Left lung (tissue), 10 donors: ENCODE results near the gene ZBTB45. TPM values are rescaled to one million over a fixed set of nuclear protein-coding genes. Genes with fewer than 3 reads are reported as not detected.
"Not testable (repeated sequence)": the region's sequence is repeated elsewhere in the genome, so short reads cannot be mapped to it uniquely, and the experiment has no call there.

ENCODE experiments used
- ATAC-seq: fragments of 200-7000 bp; cut with Tn5 transposase; one replicate; pipeline ENCODE4 v1.9.1; 2020; ENCODE audit warnings: moderate library complexity
- DNase-seq, 4 donors: peaks; one replicate each; pipeline ENCODE4 v3.0.0-alpha.2; 2013 to 2020
- H3K27ac ChIP-seq, 2 donors: fragments of 200-600 bp; sonication (generic) in 1 of 2; one replicate each; pipeline versions ENCODE4 v1.5.0 to v1.8.0; 2020 to 2021
- H3K27me3 ChIP-seq, 2 donors: fragments of 200-600 bp; sonication (generic) in 1 of 2; one replicate each; pipeline versions ENCODE4 v1.5.0 to v1.8.0; 2020 to 2021
- H3K36me3 ChIP-seq, 2 donors: fragments of 200-600 bp; sonication (generic) in 1 of 2; one replicate each; pipeline versions ENCODE4 v1.5.0 to v1.8.0; 2020 to 2021
- H3K4me1 ChIP-seq, 2 donors: fragments of 200-600 bp; one replicate each; pipeline ENCODE4 v1.8.0; 2021
- H3K4me3 ChIP-seq, 2 donors: fragments of 200-600 bp; sonication (generic) in 1 of 2; one replicate each; pipeline versions ENCODE4 v1.5.0 to v1.8.0; 2020 to 2021; ENCODE audit warnings: mild to moderate bottlenecking in 1 of 2
- H3K9me3 ChIP-seq, 2 donors: fragments of 200-600 bp; sonication (generic) in 1 of 2; one replicate each; pipeline versions ENCODE4 v1.5.0 to v1.8.0; 2020 to 2021
- CTCF ChIP-seq, 2 donors: fragments of 200-600 bp; sonication (generic) in 1 of 2; IDR thresholded peaks; one replicate each; pipeline versions ENCODE4 v1.5.0 to v1.8.0; 2021; ENCODE audit warnings: antibody characterized with exemption in 2 of 2
- intact Hi-C, 2 donors: fragments of 100-400 bp; cut with DNase I; formaldehyde crosslinking; loops; one replicate each; pipeline versions ENCODE4 v1.11.2 to v1.14.2; 2022
- polyA plus RNA-seq, 6 donors: library from polyadenylated mRNA; unstranded; fragments of 120-200 nt; gene quantifications; one replicate each; pipeline ENCODE4 v1.2.1, GENCODE V29; 2013; ENCODE audit not compliant: insufficient read length in 6 of 6
- total RNA-seq, 2 donors: library from RNA; stranded (reverse); fragmentation: NEBNext Ultra II Directional; extraction: Animal tissue kit (Norgen Biotek cat#: 25700); gene quantifications; one replicate each; pipeline ENCODE4 v1.2.1, GENCODE V29; 2021
- donor health status: DM: no; HTN: yes; CAD: no.
- donor health status: DM: no; HTN: no; CAD: no.

Gene ZBTB45
- total and polyA plus RNA-seq, 8 donors = 7.8 to 17.7 (median 12.0) TPM

- H3K27ac ChIP-seq = no peak within 1 kb of the TSS
- intact Hi-C loops = no loop called here
- DNase-seq (no peak), ATAC-seq (no peak)
- H3K36me3 ChIP-seq = peaks cover 0 to 15% of the 10 kb centered on the region in 2 donors
- no peak within 1 kb of the TSS for H3K4me3 ChIP-seq
- peaks cover 0 to 24% of the 10 kb centered on the region in 2 donors for H3K4me1 ChIP-seq
- H3K27me3 ChIP-seq = no peaks in the 10 kb centered on the region
- peaks cover 0 to 8% of the 10 kb centered on the region in 2 donors for H3K9me3 ChIP-seq
- no peak for TF ChIP-seq CTCF (IDR thresholded peaks at IDR 0.05)
These were observed 8.0 kb downstream of the ZBTB45 start, which contains the start of gene SLC27A5 for GRCh38 chr19:58511353-58512208. Gene SLC27A5, minus strand, starts transcription at chr19:58511992. Its CDS starts 37 bp downstream, at chr19:58511955.

- peaks cover 0 to 8% of the 10 kb centered on the region in 2 donors for H3K9me3 ChIP-seq
- H3K27me3 ChIP-seq = no peaks in the 10 kb centered on the region
- intact Hi-C loops = no loop called here
- H3K4me3 ChIP-seq = no peak overlapping the region
- ATAC-seq (no peak), DNase-seq (no peak)
- peaks cover 0 to 16% of the 10 kb centered on the region in 2 donors for H3K4me1 ChIP-seq
- H3K27ac ChIP-seq = no peak overlapping the region
- peaks cover 0 to 2% of the 10 kb centered on the region in 2 donors for H3K36me3 ChIP-seq
- no peak for TF ChIP-seq CTCF (IDR thresholded peaks at IDR 0.05)
These were observed 9.3 kb downstream of the ZBTB45 start for GRCh38 chr19:58510084-58510862.

DNA sequence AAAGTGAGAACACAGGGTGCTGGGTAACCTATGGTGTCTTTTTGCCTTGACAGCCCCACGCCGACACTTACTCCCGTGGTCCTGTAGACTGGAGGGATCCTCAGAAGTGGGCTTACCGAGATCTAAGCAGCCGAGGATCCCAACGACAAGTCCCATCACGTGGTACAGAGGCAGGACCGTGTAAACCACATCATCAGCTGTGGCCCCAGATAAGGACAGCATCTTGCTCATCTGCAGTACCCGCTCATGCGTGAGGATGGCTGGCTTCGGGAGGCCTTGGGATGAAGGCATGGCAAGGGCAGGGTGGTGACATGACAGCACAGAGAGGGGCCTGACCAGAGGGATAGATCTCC, 9.9 kb downstream of the ZBTB45 start:
- H3K36me3 ChIP-seq = no peaks in the 10 kb centered on the region
- no peak overlapping the region for H3K27ac ChIP-seq
- ATAC-seq (no peak), DNase-seq (no peak)
- H3K4me3 ChIP-seq = no peak overlapping the region
- peaks cover 0 to 10% of the 10 kb centered on the region in 2 donors for H3K4me1 ChIP-seq
- TF ChIP-seq CTCF (IDR thresholded peaks at IDR 0.05) = no peak
- no peaks in the 10 kb centered on the region for H3K27me3 ChIP-seq
- intact Hi-C loops = no loop called here
- peaks cover 0 to 8% of the 10 kb centered on the region in 2 donors for H3K9me3 ChIP-seq

DNA sequence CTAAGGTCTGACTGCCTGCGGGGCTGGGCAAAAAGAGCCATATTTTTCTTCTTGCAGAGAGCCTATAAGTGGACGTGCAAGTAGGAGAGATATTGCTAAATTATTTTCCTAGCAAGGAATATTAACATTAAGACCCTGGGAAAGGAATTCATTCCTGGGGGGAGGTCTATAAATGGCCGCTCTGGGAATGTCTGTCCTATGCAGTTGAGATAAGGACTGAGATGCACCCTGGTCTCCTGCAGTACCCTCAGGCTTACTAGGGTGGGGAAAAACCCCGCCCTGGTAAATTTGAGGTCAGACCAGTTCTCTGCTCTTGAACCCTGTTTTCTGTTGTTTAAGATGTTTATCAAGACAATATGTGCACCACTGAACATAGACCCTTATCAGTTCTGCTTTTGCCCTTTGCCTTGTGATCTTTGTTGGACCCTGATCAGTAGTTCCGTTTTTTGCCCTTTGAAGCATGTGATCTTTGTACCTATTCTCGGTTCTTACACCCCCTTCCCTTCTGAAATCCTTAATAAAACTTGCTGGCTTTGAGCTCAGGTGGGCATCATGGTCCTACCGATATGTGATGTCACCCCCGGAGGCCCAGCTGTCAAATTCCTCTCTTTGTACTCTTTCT, 11.9 kb downstream of the ZBTB45 start:
- H3K4me3 ChIP-seq, DNase-seq, H3K4me1 ChIP-seq, H3K27me3 ChIP-seq, ATAC-seq, H3K9me3 ChIP-seq, H3K27ac ChIP-seq, intact Hi-C loops, H3K36me3 ChIP-seq: not testable (repeated sequence)

GRCh38 chr19:58500242-58500641, 19.4 kb downstream of the ZBTB45 start:
- no peaks in the 10 kb centered on the region for H3K27me3 ChIP-seq
- intact Hi-C loops = no loop called here
- peak overlapping the region; percentile 50 to 62 for H3K4me3 ChIP-seq
- H3K4me1 ChIP-seq = peaks cover 0 to 23% of the 10 kb centered on the region in 2 donors
- TF ChIP-seq CTCF (IDR thresholded peaks at IDR 0.05) = no peak
- no peak overlapping the region for H3K27ac ChIP-seq
- no peaks in the 10 kb centered on the region for H3K9me3 ChIP-seq
- ATAC-seq (no peak), DNase-seq (no peak)
- no peaks in the 10 kb centered on the region for H3K36me3 ChIP-seq
